HG02840 (cell line): ENCODE results near the gene DDX41.

Experiments
- ATAC-seq: cut with Tn5 transposase; IDR thresholded peaks from one replicate; pipeline ENCODE4 v1.9.1; 2021; ENCODE audit warnings: mild to moderate bottlenecking, moderate library complexity, moderate number of reproducible peaks; ENCODE audit not compliant: unreplicated experiment, low FRiP score

Gene DDX41

DNA sequence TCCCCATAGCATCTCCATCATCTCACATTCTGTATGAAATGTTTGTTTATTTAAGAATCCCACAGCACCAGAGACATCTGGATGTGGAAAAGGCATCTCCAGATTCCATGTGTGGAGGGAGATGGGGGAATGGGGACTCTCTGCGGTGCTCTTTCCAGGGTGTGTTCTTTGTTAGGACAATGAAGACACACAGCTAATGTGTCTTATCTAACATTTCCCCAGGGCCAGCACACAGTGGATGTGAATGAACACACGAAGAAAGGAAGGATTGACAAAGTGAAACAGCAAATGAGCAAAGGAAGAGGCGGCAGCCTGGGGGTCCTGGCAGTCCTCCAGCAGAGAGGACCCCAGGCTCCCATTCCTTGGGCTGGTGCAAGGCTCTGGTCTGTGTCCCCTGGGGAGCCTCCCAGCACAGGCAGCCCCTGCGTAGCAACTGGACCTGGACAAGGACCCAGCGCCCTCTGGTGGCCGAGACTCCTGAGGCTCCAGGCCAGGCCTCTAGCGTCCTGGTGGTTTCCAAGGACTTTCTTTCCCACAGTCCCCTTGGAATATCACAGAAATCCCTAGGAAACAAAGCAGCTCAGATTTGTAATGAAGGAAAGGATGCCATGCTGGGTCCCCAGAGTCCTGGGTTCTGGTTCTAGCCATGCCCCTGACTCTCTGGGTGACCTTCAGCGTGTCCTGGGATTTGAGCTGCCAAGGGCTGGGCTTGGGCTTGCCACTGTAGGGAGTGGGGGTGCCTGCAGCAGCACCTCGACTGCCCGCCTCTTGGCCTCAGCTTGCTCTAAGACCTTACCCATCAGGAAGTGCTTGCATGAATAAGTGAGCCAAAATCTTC is 15.9 kb downstream of the DDX41 start:
- ATAC-seq, result no peak

GRCh38 chr5:177499842-177500241 is 16.9 kb downstream of the DDX41 start:
- no peak for ATAC-seq

DNA sequence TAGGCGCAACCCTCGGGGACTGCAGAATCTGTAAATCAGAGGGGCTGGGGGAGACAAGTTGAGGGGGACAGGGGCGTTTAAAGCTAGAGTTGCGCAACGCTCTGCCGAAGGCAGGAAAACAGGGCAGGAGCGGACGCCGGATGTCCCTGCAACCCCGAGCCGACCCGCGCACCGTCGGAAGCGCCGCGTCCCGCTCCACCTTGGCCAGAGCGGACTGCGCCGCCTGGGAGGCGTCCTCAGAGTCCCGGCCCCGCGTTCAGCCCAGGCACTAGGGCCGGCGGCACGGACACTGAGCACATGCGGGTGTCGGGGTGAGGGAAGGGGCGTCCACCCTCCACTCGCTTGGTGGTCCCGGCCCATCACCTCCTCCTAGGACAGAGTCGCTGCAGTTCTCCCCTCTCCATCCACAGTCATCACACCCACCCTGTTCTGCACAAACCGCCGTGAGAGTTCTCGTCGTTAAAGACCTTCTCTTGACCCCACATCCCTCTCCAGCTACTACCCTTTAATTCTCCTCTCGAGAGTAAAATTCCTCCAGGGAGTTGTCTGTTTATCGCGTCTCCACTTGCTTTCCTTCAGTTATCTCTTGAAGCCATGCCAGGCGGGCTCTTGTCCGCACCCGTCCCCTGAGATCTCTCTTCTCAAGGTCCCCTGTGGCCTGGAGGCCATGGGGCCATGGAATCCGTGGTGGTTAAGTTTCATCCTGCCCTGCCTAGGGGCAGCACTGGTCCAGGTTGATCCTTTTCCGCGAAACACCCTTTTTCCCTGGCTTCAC is 18.6 kb downstream of the DDX41 start:
- no peak for ATAC-seq

- peak; percentile 72 for ATAC-seq
Observed at GRCh38 chr5:177497292-177498012, 19.3 kb downstream of the DDX41 start, which contains the start of gene PDLIM7. Gene PDLIM7, minus strand, starts transcription at chr5:177497604. Its CDS starts 1,092 bp downstream, at chr5:177496512.

DNA sequence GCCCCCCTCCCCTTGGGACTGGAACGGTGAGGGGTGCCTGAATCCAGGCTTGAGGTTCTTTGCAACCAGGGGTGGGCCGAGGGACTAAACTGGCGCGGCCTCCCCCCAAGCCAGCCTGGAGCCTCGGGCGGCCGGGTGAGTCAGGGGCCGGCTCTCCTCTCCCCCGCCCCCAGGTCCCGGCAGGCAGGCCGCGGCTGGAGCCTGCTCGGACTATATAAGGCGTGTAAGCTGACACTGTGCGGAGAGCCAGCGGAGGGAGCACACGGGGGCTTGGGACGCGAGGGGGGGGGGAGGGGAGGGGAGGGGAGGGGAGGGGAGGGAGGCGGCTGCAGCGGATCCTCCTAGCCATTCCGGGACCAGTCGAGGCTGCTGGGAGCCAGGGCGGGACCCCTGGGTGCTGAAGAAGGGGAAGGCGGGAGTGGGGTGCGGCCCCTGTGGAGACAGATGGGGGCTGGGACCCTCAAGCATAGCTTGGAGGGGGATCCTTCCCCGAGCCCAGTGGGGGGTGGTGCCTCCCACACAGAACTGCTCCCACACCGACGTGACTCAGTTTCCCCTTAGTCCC is 20.0 kb downstream of the DDX41 start:
- no peak for ATAC-seq

DNA sequence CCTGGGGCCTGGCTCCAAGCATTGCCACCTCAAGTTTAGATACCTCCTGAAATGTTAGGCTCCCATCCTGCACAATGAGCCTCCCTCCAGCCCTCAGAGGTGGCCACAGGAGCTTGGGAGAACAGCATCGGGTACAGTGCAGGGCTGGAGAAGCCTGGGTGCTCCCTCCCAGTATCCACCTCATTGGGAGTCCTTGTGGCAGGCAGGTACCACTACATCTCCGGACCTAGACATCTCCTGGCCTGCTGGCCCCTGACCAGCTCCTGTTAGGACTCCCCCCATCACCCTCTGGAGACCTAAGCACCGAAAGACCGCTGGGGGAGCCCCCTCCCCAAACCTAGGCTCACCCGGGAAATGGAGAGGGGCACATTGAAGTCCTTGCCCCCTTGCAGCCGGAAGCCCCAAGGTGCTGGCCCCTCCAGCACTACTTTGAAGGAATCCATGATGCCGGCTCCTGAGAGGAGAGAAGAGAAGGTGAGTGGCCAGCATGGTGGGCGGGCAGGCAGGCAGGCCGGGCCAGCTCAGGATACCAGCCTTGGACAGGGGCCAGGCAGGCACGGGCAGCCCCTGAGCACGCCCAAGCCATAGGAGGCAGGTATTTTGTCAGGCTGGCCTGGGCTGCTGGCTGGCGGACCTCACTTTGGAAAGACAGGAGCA is 20.6 kb downstream of the DDX41 start:
- ATAC-seq, result no peak

- ATAC-seq, result no peak
Observed at GRCh38 chr5:177495243-177496060, 21.3 kb downstream of the DDX41 start.

- ATAC-seq, result no peak
Observed at GRCh38 chr5:177494346-177495195, 22.2 kb downstream of the DDX41 start.

DNA sequence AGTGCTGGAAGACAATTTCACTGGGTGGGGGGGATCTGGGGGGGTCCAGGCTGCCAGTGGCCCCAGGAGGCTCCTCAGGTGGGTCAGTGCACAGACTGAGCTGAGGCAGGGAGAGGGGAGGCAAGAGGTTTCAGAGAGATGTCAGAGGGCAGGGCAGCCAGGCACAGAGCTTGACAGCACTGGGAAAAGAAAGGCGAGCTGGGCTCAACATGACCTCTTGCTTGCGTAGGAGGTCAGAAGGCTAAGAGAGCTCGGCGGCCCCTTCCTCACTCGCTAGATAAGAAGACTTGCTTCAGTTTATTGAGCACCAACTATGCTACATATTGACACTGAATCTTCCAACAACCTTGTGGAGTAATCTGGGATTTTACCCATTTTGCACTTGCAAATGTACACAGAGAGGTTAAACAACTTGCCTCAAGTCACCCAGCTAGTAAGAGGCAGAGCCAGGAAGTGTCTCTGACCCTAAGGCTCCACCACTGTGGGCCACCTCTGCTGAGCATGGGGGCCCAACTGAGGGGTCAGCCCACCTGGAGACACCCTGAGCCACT is 22.9 kb downstream of the DDX41 start:
- no peak for ATAC-seq

- ATAC-seq, result no peak
Observed at GRCh38 chr5:177492841-177493240, 23.9 kb downstream of the DDX41 start.

DNA sequence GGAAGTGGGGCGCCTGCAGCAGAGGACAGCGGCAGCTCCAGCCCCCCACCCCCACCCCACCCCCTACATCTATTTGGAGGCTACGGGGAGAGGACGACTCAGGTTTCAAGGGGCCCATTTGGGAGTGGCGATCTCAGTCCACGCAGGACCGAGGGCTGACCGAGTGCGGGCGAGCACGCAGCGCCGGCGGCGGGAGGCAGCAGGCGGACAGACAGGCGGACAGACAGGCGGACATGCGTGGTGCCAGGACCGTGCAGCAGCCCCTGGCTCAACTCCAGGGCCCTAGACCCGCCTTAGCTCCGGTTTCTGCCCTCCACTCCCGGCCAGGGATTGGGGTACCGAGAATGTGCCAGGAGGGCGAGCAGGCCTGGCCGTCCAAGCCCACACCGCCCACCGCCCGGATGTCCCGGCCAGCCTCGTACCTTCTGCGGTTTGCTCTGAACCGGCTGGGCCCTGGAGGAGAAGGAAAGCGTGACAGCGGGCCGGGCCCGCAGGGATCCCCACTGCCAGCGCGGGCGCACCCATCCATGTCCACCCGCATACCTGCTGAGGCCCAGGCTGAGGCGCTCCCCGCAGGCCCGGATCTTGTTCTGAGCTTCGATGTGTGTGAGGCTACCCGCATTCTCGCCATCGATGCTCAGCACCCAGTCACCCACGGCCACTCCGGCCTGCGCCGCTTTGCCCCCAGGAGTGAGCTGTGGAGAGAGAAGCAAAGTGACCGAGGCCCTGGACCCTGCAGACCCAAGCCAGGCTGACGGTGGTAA is 24.6 kb downstream of the DDX41 start:
- ATAC-seq, result no peak

DNA sequence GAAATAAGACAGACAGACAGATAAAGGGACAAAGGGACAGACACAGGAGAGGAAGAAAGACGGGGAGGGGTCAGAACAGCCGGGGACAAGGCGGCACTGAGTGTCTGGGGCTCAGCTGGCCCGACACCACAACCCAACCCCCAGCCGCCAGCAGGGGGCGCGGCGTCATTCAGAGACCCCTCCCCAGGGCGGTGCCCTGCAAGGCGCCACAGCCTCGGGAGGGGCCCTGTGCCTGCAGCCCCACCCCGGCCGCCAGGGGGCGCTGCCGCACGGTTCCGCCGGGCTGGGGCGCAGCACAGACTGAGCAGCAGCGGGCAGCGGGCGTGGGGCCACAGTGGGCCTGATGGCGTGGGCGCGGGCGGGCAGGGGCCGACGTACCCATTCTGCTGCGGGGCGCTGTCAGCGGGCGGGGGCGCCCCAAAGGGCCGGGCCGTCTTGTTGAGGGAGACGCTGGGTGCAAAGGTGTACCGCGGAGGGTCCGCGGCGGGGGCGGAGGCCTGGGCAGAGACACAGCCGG is 25.3 kb downstream of the DDX41 start:
- ATAC-seq, result no peak

- no peak for ATAC-seq
Observed at GRCh38 chr5:177490992-177491391, 25.8 kb downstream of the DDX41 start.

DNA sequence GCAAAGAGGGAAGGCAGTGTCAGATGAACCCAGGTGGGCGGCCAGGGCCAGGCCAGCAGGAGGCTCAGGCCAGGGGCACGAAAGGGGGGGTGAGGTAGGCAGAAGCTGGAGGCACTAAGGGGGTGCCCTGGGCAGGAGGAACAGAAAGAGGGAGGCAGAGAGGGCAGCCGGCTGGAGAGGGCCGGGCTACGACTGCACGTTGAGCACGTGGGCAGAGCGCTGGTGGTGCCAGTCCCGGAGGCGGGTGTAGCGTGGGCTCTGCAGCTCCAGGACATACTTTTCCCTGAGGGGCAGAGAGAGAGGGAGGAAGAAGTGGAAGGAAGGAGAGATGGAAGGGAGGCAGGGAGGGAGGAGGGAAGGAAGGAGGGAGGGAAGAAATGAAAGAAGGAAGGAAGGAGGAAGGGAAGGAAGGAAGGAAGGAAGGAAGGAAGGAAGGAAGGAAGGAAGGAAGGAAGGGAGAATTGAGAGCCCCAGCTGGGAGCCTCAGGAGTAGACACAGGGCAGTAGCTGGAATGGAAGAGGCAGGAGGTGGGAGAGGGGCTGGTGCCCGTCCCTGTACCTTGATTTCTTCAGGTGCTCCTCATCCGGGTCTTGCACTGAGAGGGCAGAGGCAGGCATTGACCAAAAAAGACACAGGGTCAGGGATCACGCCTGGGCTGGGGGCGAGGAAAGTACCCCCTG is 26.3 kb downstream of the DDX41 start:
- no peak for ATAC-seq

- ATAC-seq, result no peak
Observed at GRCh38 chr5:177489119-177489716, 27.5 kb downstream of the DDX41 start.

- ATAC-seq, result no peak
Observed at GRCh38 chr5:177487975-177488374, 28.8 kb downstream of the DDX41 start.
